Pons (tissue), 1 donor: ENCODE results near the gene IPO8.
"Not testable (repeated sequence)": the region's sequence is repeated elsewhere in the genome, so short reads cannot be mapped to it uniquely, and the experiment has no call there.

Experiments
- DNase-seq: peaks from one replicate; pipeline ENCODE4 v3.0.0-alpha.2; 2016; ENCODE audit warnings: low spot score

Gene IPO8

DNA sequence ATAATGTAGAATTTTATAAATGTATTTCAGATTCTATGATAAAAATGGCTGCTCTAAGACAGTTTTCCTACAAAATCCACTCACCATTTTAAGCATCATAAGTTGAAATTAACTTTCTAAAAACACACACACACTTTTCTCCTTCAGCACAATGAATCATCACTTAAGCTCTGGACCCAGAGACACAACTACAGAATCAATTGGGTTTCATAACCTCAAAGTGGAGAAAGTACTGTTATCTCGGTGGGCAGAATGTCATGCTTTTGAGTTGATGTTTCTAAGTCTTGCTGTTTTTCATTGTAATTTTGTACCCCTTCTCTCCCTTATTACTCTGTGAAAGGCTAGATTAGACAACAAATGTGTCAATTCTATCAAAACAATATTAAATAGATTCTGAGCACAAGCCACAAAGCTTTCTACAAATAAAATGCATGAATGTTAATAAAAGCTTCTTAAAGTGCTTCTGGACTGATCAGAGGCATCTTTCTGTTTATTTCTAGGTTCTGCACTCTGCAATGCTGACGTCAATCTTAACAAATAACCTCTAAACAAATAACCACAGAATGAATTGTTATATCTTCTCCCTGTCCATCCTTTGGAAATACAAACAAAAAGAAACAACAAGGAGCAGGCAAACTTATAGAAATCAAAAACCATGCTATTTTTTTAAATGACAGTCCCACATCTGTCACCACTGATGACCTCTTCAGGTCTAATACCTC, 8.2 kb downstream of the IPO8 start:
- no peak for DNase-seq

GRCh38 chr12:30679241-30679640, 16.4 kb downstream of the IPO8 start:
- DNase-seq = no peak

GRCh38 chr12:30678221-30678620, 17.4 kb downstream of the IPO8 start:
- no peak for DNase-seq

DNA sequence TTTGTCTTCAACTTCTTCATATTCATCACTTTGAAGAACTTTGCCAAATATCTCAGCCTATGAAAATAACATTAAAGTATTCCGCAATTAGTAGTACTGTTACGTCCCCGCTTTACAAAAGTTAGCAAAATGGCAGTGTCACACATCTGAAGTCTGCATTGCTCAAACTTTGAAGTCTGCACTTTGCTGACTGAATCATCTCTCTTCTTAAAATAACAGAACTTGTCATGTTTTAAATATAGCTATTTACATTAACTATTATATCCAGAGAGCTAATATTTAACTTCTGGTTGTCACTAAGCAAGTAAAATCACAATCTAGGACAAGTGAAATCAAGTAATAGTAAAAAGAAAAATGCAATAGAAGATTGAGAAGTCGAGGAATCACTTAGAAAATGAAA, 34.5 kb downstream of the IPO8 start:
- no peak for DNase-seq

- no peak for DNase-seq
Measured at GRCh38 chr12:30652034-30652696, 43.5 kb downstream of the IPO8 start.

GRCh38 chr12:30646821-30647220, 48.8 kb downstream of the IPO8 start:
- no peak for DNase-seq

GRCh38 chr12:30643366-30643765, 52.3 kb downstream of the IPO8 start:
- no peak for DNase-seq

- DNase-seq = no peak
Measured at GRCh38 chr12:30640392-30640791, 55.3 kb downstream of the IPO8 start.

DNA sequence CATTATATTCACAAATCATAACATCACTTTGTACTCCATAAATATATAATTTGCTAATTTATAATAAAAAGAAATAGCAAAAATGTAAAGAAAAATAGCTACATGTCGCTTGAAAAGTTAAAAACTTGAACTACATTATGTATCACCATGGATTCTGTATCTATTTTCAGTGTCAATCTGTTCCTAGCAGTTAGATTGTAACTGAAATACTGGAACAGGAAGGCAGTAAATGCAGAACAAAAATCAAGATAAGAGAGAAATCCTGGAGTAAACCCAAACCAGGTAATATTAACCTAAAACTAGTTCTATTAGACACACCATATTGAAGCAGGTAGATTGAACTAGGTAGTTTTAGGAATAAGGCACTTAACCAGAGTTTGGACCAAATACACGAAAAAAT, 60.3 kb downstream of the IPO8 start:
- no peak for DNase-seq

- no peak for DNase-seq
Measured at GRCh38 chr12:30631740-30632139, 63.9 kb downstream of the IPO8 start.

DNA sequence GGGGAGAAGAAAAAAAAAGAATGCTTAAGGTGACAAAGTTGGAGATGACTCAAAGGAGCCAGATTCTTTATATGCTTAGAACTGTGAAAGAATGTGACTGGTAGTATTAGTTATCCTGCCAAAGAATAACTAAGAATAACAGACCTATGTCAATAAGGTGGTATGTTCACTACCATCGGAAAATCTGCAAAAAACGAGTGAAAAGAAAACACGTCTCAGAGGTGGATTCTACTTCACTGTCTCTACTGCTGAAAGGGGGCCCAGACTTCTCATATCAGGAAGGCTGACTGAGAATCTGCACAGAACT, 64.7 kb downstream of the IPO8 start:
- DNase-seq = no peak

DNA sequence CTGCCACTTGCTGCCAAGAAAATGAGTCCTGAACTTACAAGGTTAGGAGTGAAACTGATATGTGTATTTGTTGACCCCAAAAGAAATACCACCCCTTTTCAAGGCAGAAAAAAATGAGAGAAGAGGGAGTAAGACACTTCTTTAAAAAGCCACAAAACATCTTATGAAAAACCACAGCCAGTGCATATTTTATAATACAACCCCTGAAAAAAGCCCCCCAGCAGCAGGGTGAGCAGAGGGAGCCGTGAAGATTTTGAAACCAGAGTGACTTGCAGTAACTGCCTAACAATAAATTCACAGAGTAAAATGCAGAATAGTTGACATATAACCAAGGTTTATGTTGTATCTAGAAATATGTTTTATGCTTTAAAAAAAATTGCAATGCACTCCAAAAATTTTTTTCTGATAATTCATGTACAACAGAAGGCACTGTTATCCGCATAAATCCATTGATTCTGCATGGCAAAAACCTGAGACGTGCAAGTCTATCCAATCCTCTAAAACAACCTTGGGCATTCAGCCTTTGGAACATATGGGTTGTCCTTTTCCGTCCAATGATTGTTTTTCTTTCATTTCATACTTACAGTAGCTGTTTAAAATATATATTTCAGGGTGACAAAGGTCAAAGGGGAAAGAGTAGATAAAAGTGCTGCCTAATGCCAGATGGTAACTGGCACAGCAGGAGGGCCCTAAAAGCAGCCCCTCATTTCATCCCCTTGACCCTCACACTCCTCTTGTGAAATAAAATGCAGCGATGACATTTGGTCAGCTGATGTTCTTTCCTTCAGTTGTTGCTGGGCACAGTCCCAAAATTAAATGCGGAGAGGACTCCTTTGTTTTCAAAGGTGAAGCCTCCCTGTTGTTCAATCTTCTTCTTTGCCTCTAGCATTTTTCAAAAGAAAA, 65.3 kb downstream of the IPO8 start:
- DNase-seq = no peak

GRCh38 chr12:30626847-30627246, 68.8 kb downstream of the IPO8 start:
- DNase-seq = no peak

- no peak for DNase-seq
Measured at GRCh38 chr12:30624009-30624408, 71.7 kb downstream of the IPO8 start.

GRCh38 chr12:30622509-30622908, 73.2 kb downstream of the IPO8 start:
- DNase-seq = no peak

- DNase-seq = not testable (repeated sequence)
Measured at GRCh38 chr12:30621663-30622241, 73.9 kb downstream of the IPO8 start.

- no peak for DNase-seq
Measured at GRCh38 chr12:30617346-30618016, 78.2 kb downstream of the IPO8 start.

DNA sequence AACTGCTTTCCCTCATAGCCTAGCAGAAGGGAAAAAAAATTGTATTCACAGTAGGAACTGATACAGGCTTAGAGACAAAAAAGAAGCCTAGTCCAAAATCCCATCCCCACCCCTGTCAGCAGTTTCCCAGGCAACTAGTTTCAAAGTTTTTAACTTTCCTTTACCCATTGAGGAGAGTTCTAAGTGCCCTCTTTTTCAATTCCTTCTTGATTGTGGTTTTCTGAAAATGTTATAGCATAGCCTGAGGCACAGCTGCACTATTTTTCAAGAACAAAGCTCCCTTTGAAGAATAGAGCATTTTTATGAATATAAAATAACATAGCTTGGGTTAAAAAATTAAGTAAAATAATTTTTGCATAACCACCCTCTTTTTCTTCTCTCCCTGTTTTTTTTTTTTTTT, 81.6 kb downstream of the IPO8 start:
- DNase-seq = no peak

- no peak for DNase-seq
Measured at GRCh38 chr12:30613119-30613830, 82.4 kb downstream of the IPO8 start.

DNA sequence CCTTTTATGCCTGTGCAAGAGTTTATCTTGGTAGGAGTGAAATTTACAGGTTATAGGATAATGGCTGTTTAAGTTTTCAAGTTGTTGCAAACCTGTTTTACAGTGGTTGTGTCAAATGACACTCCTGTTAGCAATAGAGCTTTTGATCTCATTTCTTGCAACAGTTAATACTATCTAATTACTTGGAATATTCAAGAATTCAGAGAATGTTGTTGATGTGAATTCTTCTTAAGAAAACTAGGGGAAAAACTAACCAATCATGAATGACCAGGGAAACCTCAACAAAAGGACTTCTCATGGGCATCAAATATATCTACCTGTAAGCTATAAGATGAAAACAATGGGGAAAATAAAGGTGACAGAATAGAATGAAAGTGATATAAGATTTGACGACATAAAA, 85.0 kb downstream of the IPO8 start:
- DNase-seq = no peak

GRCh38 chr12:30609819-30610218, 85.8 kb downstream of the IPO8 start:
- not testable (repeated sequence) for DNase-seq
